GM12892 (cell line): ENCODE data around the gene TEX52. TPM values are rescaled to one million over a fixed set of nuclear protein-coding genes. Genes with fewer than 3 reads are reported as not detected.

Experiments used
- DNase-seq: peaks from one replicate; pipeline ENCODE4 v3.0.0; 2011; ENCODE audit not compliant: insufficient read length
- FAIRE-seq: peaks from 2 replicates; lab custom pipeline; 2011; peaks lifted over from hg19 to GRCh38; lab: Jason Lieb, UNC
- POLR2A ChIP-seq: IDR thresholded peaks from 2 replicates; pipeline ENCODE4 v1.6.1; 2011; ENCODE audit warnings: low read depth, low read length, control low read depth
- POLR2AphosphoS5 ChIP-seq: IDR thresholded peaks from 2 replicates; pipeline ENCODE4 v1.6.1; 2011; ENCODE audit warnings: low read depth, low read length, control low read depth
- TAF1 ChIP-seq: IDR thresholded peaks from 2 replicates; pipeline ENCODE4 v1.6.1; 2011; ENCODE audit warnings: low read depth, mild to moderate bottlenecking, control low read depth, low read length, borderline replicate concordance
- polyA plus RNA-seq: library from polyadenylated mRNA; unstranded; fragments of >200 nt; gene quantifications from one replicate; pipeline ENCODE4 v1.2.1, GENCODE V29; 2012; ENCODE audit warnings: missing spikeins, inconsistent platforms; ENCODE audit not compliant: missing spikeins

TEX52 gene
- polyA plus RNA-seq, result 1.1 TPM

DNA sequence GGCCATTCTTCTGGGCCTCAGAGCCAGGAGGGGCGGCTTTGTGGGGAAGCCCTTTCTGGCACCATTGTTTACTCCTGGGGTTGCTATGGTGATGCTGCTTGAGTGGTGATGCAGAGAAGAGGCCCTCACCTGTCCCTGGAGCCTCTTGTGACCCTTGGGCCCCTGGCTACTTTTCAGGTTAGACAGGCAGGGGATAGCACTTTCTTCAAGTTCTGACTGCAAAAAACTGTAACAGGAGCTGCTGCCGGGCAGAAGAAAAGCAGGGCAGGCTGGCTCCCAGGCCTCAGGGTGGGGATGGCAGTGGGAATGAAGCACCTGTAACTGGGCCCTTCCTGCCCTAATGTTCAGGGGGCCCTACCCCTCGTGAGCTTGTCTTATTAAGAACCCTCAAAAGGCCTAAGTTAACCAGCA is at the start of gene TEX52:
TSS of gene TEX52 (minus strand) at position 19 of the 411 bp plus-strand sequence. CDS start at position 6, 13 bp downstream.
- DNase-seq, result no peak
- FAIRE-seq, result no peak
- no peak for TF ChIP-seq POLR2A
- TF ChIP-seq POLR2AphosphoS5, result no peak
- TF ChIP-seq TAF1, result no peak

DNA sequence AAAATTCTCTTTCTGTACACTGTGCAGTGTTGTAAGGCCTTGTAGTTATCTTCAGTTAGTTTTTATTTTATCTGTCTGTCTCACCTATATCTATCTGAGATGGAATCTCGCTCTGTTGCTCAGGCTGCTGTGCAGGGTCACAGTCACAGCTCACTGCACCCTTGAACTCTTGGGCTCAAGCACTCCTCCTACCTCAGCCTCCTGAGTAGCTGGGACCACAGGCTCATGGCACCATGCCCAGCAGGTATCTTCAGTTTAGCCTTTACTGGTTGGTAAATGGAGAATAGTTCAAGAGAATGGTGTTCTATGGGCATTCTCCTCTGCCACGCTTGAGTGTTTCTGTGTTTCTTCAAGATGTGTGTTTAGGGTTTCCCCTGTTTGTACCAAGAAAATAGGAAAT is 47.4 kb upstream of the TEX52 start:
- DNase-seq, result no peak
- no peak for TF ChIP-seq POLR2A
- no peak for TF ChIP-seq POLR2AphosphoS5
- no peak for TF ChIP-seq TAF1
- no peak for FAIRE-seq

DNA sequence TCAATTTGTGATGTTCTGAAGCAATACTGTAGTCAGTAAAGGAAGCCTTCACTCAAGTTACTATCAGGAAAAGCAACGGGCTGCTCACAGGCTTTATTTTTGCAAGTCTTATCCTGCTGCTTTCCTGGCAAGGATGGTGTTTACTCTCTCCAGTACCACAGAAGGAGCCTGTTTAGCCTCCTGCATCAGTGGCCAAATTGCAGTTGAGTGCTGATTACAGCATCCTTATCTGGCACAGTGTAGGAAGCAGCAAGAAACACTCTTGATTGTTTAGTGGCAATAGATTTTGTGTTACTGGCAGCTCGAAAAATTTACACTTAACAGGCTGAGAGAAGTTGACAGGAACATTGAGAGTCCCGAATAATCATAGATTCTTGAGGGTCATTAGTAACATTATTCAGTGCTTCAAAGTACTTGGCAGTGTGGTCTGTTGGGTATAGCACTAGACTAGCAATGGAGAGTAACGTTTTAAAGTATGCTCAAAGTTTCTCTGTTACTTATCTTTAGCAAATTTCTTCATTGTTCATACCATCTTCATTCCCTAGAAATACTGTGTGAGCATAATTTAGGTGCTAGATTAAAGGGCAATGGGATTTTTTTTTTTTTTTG is 45.5 kb upstream of the TEX52 start:
- TF ChIP-seq POLR2AphosphoS5 (no peak), POLR2A (no peak), TAF1 (no peak)
- DNase-seq, result no peak
- FAIRE-seq, result no peak

DNA sequence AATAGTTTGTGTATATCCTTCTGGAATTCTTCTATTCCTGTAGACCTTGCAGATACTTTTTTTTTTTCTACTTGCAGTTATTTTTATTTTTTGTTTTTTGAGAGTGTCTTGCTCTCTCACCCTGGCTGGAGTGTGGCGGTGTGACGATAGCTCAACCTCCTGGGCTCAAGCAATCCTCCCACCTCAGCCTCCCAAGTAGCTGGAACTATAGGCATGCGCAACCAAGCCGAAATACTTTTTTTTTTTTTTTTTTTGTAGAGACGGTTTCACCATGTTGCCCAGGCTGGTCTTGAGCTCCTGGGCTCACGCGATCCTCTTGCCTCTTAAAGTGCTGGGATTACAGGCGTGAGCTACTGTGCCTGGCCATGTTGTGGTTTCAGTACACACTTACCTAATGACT is 43.8 kb upstream of the TEX52 start:
- TF ChIP-seq TAF1, result no peak
- no peak for TF ChIP-seq POLR2AphosphoS5
- no peak for TF ChIP-seq POLR2A
- no peak for FAIRE-seq
- DNase-seq, result no peak

DNA sequence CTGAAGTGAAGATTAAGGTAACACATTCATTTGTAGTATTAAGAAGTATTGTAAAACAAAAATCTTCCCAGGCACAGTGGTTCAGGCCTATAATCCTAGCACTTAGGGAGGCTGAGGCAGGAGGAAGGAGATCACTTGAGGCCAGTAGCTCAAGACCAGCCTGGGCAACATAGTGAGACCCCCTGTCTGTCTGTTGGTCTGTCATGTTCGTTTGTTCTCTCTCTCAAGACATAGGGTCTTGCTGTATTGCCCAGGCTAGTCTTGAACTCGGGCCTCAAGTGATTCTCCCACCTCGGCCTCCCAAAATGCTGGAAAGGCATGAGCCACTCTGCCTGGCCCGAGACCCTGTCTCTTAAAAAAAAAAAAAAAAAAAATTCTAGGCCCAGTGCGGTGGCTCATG is 40.6 kb upstream of the TEX52 start:
- TF ChIP-seq TAF1 (no peak), POLR2A (no peak), POLR2AphosphoS5 (no peak)
- DNase-seq, result no peak
- FAIRE-seq, result no peak

DNA sequence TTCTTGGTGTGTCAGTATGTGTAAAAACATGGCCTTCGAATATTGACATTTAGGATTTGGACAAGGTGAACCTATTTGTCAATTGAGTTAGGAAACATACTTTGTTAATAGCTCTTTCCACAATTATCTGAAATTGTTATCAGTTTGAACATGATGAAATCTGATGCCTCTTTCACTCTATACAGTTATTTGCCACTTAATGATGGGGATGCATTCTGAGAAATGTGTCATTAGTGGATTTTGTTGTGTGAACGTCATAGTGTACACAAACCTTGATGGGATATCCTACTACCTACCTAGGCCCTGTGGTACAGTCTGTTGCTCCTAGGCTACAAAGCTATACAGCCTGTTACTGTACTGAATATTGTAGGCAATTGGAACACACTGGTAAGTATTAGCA is 38.7 kb upstream of the TEX52 start:
- FAIRE-seq (no peak), DNase-seq (no peak)
- TF ChIP-seq TAF1 (no peak), POLR2AphosphoS5 (no peak), POLR2A (no peak)

DNA sequence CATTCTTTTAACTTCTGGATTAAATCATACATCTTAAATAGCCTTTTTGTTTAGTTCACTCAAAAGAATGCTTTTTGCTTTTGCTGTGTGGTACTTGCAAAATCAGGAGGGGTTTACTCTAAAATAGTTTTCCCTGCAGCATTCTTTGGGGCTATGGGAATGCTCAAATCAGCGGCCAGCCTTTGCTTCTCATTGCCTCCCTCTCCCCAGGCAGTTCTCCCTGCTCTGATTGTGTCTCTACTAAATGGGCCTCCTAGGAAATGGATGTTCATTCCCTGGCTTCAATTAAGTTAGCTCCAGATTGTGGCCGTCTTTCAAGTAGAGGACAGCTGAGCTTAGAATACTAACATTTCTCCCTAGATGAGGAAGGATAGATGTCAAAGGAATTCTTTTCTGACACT is 38.2 kb upstream of the TEX52 start:
- DNase-seq (no peak), FAIRE-seq (no peak)
- TF ChIP-seq POLR2AphosphoS5 (no peak), TAF1 (no peak), POLR2A (no peak)

DNA sequence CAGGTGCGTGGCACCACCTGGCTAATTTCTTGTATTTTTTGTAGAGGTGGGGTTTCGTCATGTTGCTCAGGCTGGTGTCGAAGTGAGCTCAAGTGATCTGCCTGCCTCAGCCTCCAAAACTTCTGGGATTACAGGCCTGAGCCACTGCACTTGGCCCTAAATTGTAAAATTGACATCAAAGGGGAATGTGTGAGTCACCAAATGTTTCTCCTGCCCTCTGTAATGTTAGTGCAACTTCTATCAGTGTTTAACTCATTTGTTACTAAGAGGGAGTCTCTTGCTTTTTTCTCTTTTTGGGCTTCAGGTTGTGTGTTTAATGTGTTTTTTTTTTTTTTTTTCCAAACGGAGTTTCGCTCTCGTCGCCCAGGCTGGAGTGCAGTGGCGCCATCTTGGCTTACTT is 36.2 kb upstream of the TEX52 start:
- DNase-seq (no peak), FAIRE-seq (no peak)
- TF ChIP-seq TAF1, result no peak
- no peak for TF ChIP-seq POLR2AphosphoS5
- no peak for TF ChIP-seq POLR2A

DNA sequence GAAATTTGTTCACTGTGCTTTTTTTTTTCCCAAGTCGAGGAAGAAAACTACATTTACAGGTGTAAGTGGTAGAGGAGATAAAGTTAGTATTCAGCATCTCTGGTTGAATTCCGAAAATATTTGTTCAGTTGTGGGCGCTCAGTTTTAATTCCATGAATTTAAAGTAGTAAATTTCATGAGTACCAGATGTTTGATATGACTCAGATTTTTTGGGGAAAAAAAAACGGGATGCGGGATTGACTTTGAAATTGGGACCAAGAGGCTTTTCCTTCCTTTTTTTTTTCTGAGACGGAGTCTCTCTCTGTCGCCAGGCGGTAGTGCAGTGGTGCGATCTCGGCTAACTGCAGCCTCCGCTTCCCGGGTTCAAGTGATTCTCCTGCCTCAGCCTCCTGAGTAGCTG is 35.4 kb upstream of the TEX52 start:
- no peak for FAIRE-seq
- no peak for TF ChIP-seq POLR2A
- no peak for TF ChIP-seq TAF1
- no peak for TF ChIP-seq POLR2AphosphoS5

DNA sequence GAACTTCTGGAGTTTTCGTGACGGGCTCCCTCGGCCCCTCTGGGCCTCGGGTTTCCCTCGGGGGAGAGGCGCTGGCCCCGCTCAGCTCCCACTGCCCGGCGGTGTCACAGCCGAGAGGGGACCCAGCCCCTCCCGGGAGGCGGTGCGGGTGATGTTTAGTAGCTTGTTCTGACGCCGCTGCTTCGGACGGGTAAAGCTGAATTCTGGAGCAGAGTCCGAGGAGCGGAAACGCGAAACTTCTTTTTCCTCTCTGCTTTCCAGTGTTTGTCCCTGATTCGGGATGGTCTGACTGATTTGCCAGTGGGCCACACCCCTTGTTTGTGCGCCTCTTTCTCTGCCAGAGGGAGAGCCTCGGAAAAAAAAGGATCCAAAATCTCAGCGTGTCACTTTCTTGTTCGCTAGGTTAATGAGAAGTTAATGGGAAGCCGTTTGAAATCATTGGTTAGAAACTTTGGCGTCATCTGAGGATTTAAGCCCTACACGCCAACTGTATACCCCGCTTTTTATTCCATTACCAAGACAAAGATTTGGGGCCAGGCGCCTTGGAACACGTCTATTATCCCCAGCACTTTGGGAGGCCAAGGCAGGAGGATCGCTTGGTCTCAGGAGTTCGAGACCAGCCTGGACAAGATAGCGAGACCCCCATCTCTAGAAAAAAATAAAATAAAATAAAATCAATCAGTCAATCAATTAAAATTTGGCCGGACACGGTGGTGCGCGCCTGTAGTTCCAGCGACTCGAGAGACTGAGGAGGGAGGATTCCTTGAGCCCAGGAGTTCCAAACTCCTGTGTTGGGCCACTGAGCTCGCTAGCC is 34.6 kb upstream of the TEX52 start:
- DNase-seq, result no peak
- FAIRE-seq, result peak; percentile 82
- TF ChIP-seq POLR2A, result no peak
- TF ChIP-seq TAF1, result no peak
- TF ChIP-seq POLR2AphosphoS5, result no peak

More for the DNA sequence above, 35.4 kb upstream of the TEX52 start:
- DNase-seq, result no peak

DNA sequence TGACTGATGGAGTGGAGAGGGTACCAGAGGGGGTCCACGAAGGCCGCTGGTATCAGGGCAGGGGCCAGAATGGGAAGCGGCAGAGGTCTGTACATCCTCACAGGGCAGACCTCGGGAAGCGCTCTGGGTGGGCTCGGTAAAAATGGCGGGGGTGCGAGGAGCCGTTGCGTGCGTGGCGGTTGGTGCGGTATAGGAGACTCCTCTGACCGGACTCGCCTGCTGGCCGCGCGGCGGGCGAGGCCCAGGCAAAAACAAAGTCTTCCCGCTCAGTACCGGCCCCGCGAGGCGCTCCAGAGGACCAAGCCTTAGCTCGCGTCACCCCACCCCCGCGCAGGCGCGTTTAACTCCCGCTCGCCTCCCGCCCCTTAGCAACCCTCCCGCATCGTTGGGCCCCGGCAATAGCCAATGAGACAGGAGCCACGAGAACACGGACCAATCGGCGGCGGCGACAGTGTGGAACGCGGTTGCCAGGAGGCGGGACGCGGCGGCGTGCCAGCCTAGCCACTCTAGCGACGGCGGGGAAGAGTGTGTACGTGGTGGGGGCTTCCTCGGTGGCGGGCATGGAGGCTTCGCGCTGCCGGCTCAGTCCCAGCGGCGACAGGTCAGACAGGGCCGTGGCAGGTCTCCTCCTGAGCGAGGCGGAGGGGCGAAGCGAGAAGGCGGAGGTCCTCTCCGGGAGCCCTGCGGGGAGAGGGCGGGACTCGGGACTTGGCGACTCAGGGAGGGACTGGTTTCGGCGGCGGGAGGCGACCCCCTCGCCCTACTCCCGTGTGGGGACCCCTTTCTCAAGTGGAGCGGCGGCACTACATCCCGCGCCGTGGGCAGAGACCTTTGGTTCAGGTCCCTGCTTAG is 33.8 kb upstream of the TEX52 start, which contains the start of gene TULP3:
TSS of gene TULP3 (plus strand) at position 504 of the 852 bp plus-strand sequence. CDS start at position 561, 57 bp downstream.
- DNase-seq, result peak; percentile 94
- TF ChIP-seq TAF1 (no peak), POLR2AphosphoS5 (no peak), POLR2A (peak; percentile 62; the same call in 1 of the 2 replicates)
- peak; percentile 96 for FAIRE-seq
